CD4-positive, alpha-beta T cell treated with Interleukin-15 for 1 hour (primary cell): ENCODE data around the gene MYO5C.
"Not testable (repeated sequence)": the region's sequence is repeated elsewhere in the genome, so short reads cannot be mapped to it uniquely, and the experiment has no call there.

ENCODE experiments used
- DNase-seq: peaks from one replicate; pipeline ENCODE4 v3.0.0-alpha.2; 2020

Gene MYO5C

DNA sequence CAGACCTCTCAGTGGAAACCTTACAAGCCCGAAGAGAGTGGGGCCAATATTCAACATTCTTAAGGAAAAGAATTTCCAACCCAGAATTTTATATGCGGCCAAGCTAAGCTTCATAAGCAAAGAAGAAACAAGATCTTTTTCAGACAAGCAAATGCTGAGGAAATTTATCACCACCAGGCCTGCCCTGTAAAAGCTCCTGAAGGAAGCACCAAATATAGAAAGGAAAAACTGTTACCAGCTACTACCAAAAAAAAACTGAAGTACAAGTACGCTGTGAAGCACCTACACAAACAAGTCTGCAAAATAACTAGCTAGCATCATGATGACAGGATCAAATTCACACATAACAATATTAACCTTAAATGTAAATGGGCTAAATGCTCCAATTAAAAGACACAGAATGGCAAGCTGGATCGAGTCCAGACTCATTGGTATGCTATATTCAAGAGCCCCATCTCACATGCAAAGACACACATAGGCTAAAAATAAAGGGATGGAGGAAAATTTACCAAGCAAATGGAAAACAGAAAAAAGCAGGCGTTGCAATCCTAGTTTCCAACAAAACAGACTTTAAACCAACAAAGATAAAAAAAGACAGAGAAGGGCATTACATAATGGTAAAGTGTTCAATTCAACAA, 130.0 kb downstream of the MYO5C start:
- DNase-seq, result not testable (repeated sequence)

DNA sequence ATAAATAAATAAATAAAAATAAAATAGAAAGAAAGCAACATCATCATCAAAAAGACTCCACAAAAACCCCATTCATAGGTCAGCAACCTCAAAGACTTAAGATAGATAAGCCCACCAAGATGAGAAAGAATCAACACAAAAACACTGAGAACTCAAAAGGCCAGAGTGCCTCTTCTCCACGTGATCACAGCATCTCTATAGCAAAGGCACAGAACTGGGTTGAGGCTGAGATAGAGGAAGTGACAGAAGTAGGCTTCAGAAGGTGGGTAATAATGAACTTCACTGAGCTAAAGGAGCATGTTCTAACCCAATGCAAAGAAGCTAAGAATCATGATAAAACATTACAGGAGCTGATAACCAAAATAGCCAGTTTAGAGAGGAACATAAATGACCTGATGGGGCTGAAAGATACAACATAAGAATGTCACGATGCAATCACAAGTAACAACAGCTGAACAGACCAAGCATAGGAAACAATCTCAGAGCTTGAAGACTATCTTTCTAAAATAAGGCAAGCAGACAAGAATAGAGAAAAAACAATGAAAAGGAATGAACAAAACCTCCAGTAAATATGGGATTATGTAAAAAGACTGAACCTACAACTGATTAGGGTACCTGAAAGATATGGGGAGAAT, 130.9 kb downstream of the MYO5C start:
- DNase-seq, result no peak

GRCh38 chr15:52163321-52164190, 132.0 kb downstream of the MYO5C start:
- DNase-seq, result no peak

- DNase-seq, result no peak
Observed at GRCh38 chr15:52162876-52163275, 132.7 kb downstream of the MYO5C start.

DNA sequence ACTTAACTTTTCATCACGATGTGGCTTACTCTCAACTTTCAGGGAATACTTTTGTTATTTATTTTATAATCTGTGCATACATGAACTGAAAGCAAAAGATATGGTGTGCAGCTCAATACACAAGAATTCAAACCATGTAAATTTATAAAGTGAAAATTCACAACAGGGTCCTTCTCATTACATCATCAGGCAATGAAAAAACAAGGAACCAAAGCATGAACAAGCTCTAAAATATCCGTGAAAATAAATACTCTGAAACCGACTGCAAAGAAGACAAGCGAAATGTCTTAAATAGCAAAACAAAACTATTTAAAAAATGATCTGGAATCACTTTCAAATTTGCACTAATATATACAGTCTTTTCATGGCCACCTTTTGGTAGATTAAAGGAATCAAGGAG, 133.3 kb downstream of the MYO5C start:
- no peak for DNase-seq

DNA sequence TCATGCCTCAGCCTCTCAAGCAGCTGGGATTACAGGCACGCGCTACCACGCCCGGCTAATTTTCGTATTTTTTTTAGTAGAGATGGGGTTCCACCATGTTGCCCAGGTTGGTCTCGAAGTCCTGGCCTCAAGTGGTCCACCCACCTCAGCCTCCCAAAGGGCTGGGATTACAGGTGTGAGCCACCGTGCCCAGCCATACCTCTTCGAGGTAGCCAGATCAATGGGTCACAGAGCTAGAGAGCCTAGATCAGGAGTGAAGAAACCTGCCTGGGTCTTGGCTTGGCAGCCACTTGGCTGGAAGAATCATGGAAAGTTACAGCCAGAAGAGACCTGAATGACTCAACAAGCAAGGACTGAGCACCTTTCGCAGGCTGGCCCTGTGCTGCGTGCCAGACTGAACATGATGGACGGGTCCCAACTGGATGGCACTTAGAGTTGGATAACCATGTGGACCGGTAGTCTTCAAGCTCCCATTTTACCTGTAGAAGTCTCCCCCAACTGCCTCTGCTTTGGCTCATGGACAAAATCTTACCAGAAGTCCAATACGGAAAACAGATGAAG, 134.1 kb downstream of the MYO5C start:
- no peak for DNase-seq

GRCh38 chr15:52159645-52160044, 136.0 kb downstream of the MYO5C start:
- DNase-seq, result no peak

DNA sequence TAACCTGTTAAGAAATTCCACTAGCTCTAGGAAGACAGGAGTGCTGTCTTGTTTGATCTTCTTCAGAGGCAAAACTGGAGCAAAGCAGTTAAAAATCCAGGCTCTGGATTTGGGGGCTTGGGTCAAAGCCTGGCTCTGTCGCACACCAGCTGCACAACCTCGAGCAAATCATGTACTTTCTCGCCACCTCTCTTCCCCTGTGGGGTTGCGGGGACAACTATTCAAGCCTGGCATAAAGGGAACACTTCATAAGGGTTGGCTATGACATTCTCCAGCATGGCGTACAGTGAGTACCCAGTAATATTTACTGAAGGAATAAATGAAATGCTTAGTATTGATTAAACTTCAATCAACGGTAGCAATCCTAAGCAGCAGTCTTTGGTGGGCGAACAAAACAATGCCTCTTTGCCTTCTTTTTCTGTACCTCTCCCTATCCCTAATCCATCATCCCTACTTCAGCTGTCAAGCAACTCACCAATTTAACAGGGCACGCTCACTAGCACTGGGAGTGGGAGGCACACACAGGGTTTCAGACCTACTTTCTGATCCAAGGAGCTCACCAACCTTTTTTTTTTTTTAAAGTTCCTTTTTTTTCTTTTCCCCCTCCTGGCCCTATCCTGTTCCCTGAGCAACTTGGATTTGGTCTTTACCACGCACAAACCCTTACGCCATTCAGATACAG, 137.4 kb downstream of the MYO5C start:
- no peak for DNase-seq

DNA sequence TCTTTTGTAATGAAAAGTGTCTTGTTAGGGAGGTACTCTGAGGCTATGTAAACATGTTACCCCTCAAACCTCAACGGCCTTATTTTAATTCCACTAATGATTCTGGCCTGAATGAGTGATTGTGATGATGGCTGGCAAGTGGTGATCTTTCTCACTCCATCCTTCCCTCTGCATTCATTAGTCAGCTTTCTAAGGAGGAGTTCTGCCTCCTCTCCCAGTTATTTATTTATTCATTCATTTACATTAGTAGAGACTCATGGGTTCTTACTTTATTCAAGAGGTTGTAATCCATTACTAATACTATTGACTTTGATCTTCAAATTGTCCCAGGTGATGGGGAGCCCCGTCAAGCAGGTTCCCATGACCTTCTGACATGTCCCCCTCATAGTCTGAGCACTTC, 139.7 kb downstream of the MYO5C start:
- DNase-seq, result no peak

- no peak for DNase-seq
Observed at GRCh38 chr15:52154896-52155865, 140.4 kb downstream of the MYO5C start.

GRCh38 chr15:52153900-52154895, 141.4 kb downstream of the MYO5C start:
- DNase-seq, result no peak

- DNase-seq, result no peak
Observed at GRCh38 chr15:52151353-52151752, 144.3 kb downstream of the MYO5C start.

DNA sequence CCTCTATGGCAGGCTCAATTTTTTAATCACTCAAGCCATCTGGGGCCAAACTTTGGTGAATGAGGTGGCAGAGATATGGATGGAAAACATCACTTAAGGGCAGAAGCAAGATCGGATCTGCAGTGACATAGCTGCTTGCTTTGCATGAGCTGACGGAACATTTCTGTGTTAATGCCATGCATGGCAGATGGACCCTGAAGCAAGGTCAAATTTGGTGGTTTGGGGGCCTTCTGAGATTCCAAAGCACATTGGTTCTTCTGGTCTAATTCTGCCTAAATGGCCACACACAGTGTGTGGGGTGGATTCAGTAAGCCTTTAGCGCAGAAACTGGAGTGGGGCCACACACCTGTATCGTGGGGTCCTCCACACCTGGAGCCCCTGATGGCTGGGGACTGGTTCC, 144.7 kb downstream of the MYO5C start:
- no peak for DNase-seq

DNA sequence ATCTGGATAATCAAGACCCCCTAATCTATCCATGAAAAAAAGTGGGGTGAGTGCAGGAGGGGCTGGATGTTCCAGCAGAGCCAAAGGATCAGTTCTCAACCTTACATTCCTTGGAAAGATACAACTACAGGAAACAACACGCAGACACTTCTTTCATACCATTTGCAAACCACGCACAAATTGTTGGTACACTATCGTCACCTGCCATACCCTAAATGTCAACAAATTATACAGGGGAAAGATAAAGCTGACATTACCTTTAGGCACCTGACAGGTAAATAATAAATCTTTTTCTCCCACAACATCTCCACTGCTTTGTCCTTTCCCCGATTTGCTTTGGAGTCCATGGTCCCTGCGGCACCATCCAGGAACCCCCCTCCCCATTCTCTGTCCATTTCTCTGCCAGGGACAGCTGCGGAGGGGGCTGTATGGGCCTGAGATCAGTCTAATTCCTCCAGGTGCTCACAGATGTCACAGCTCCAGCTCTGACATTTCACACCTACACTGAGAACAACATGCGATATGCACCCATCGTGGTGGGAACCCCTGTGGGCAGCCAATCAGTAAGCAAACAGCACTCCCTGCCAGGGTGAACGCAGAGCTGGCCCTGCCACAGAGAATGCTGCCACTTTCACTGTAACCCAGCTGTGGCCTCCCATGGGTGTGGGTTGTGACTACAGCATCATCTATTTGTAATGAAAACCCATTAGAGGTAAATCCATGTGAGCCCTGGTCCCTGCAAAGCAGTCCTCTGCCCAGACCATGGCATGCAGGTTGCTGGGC, 145.4 kb downstream of the MYO5C start:
- DNase-seq, result no peak

GRCh38 chr15:52148403-52148802, 147.2 kb downstream of the MYO5C start:
- no peak for DNase-seq

GRCh38 chr15:52146776-52147175, 148.8 kb downstream of the MYO5C start:
- no peak for DNase-seq

- DNase-seq, result no peak
Observed at GRCh38 chr15:52146261-52146660, 149.3 kb downstream of the MYO5C start.

DNA sequence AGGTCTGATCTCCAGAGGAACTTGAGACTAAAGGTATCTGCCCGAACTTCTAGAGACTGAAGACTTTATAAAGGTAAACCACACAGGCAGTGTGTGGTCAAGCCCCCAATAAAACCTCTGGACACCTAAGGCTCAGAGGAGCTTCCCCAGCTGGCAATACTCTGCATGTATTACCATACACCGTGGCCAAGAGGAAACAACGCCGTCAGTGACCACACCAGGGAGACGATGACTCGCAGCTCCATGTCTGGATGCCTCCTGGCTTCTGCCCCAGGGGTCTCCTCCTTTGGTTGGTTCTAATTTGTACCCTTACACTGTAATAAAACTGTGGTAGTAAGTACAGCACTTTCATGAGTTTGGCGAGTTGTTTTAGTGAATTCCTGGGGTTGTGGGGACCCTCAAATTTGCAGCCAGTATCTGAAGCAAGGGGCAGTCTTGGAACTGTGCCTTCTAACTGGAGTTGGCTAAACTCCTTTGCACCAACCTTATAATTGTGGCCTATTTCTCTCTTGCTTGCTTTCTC, 150.9 kb downstream of the MYO5C start:
- DNase-seq, result no peak

- no peak for DNase-seq
Observed at GRCh38 chr15:52143873-52144272, 151.7 kb downstream of the MYO5C start.
